ENCODE data around the gene MED6. TPM values are rescaled to one million over a fixed set of nuclear protein-coding genes. Genes with fewer than 3 reads are reported as not detected.

The MED6 gene
- total and polyA plus RNA-seq, 5 experiments from 2014 or later, result 27.4 to 81.8 (median 36.0) TPM

DNA sequence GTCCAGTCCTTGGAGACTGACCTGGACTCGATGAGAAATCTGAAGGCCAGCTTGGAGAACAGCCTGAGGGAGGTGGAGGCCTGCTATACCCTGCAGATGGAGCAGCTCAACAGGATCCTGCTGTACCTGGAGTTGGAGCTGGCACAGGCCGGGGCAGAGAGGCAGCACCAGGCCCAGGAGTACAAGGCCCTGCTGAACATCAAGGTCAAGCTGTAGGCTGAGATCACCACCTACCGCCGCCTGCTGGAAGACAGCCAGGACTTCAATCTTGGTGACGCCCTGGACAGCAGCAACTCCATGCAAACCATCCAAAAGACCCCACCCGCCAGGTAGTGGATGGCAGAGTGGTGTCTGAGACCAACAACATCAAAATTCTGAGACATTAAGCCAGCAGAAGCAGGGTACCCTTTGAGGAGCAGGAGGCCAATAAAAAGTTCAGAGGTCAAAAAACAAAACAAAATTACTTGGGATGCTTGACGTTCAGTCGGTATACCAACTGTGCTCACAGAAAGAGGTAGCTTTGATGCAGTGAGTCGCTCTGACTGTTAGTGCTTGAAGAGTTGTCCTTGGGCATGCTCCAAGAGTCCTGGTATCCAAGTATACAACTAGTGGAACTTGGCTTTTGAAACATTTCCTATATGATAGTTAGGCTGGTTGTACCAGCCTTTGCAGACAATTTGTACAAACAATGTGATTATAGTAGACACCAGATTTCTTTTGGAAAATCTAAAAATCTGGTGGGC is 4.8 kb downstream of the MED6 start:
- POLR2A ChIA-PET, result no interaction called here
- H3K27me3 Mint-ChIP-seq, result no peaks in the 10 kb centered on the region
- DNase-seq, result no peak
- no peak overlapping the region for H3K27ac Mint-ChIP-seq
- H3K9me3 Mint-ChIP-seq, result no peaks in the 10 kb centered on the region
- no peak overlapping the region for H3K4me3 Mint-ChIP-seq
- peaks cover 19 to 42% (median 29%) of the 10 kb centered on the region in 4 donors for H3K4me1 Mint-ChIP-seq
- peaks cover 0 to 65% (median 18%) of the 10 kb centered on the region in 3 donors for H3K36me3 Mint-ChIP-seq
- no peak for ATAC-seq

DNA sequence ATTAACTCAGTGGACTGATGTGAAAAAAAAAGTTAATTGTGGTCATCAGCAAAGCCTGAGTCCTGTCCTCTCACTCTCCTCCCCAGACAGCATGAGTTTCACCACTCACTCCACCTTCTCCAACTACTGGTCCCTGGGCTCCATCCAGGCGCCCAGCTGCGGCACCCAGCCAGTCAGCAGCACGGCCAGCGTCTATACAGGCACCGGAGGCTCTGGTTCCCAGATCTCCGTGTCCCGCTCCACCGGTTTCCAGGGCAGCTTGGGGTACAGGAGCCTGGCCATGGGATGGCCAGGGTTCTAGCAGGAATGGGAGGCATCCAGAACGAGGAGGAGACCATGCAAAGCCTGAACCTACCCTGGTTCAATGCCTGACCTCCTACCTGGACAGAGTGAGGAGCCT is 6.0 kb downstream of the MED6 start:
- POLR2A ChIA-PET, result no interaction called here
- peaks cover 0 to 75% (median 21%) of the 10 kb centered on the region in 3 donors for H3K36me3 Mint-ChIP-seq
- H3K4me1 Mint-ChIP-seq, result peaks cover 14 to 32% (median 18%) of the 10 kb centered on the region in 4 donors
- DNase-seq, result no peak
- H3K9me3 Mint-ChIP-seq, result no peaks in the 10 kb centered on the region
- no peaks in the 10 kb centered on the region for H3K27me3 Mint-ChIP-seq
- H3K27ac Mint-ChIP-seq, result peak overlapping the region in 1 of 10 donors; percentile 55
- no peak for ATAC-seq
- H3K4me3 Mint-ChIP-seq, result no peak overlapping the region

GRCh38 chr14:70585231-70585630 is 15.2 kb downstream of the MED6 start:
- POLR2A ChIA-PET, result interaction anchor here (0.8 kb wide), 1 partner anchor 23 kb away, joined by 3 read pairs; no protein-coding TSS in a partner anchor
- H3K27ac Mint-ChIP-seq, result peak overlapping the region in 1 of 10 donors; percentile 47
- ATAC-seq (no peak), DNase-seq (peak in 1 of 10 donors; percentile 1)
- no peaks in the 10 kb centered on the region for H3K27me3 Mint-ChIP-seq
- peaks cover 10 to 90% (median 32%) of the 10 kb centered on the region in 3 donors for H3K36me3 Mint-ChIP-seq
- H3K4me3 Mint-ChIP-seq, result no peak overlapping the region
- H3K4me1 Mint-ChIP-seq, result peaks cover 0 to 13% (median 1%) of the 10 kb centered on the region in 4 donors
- H3K9me3 Mint-ChIP-seq, result no peaks in the 10 kb centered on the region

DNA sequence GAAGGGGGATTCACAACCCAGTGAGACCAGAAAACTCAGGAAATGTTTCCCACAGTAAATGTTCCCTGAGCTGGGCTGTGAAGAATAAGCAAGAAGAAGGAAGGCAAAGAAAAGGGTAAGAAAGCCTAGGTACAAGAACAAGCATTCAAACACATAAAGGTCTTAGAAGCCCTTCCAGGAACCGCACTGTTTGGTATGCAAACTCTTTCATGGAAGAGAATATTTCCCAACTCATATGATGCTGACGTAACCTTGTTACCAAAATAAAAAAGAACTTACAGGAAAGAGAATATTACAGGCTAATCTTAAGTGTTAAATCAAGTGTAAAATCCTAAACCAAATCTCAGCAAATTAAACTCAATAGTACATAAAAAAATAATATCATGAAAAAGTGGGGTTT is 23.6 kb downstream of the MED6 start:
- H3K9me3 Mint-ChIP-seq, result peaks cover 0 to 4% (median 0%) of the 10 kb centered on the region in 9 donors
- ATAC-seq (no peak), DNase-seq (no peak)
- peaks cover 32 to 72% (median 46%) of the 10 kb centered on the region in 3 donors for H3K36me3 Mint-ChIP-seq
- POLR2A ChIA-PET, result no interaction called here
- peak overlapping the region in 2 of 10 donors; percentile 61 for H3K27ac Mint-ChIP-seq
- no peaks in the 10 kb centered on the region for H3K27me3 Mint-ChIP-seq
- peaks cover 0 to 13% (median 5%) of the 10 kb centered on the region in 4 donors for H3K4me1 Mint-ChIP-seq
- H3K4me3 Mint-ChIP-seq, result no peak overlapping the region

GRCh38 chr14:70573050-70573449 is 27.4 kb downstream of the MED6 start:
- no peak overlapping the region for H3K4me3 Mint-ChIP-seq
- POLR2A ChIA-PET, result no interaction called here
- peaks cover 5 to 45% (median 21%) of the 10 kb centered on the region in 4 donors for H3K4me1 Mint-ChIP-seq
- ATAC-seq (no peak), DNase-seq (no peak)
- peaks cover 0 to 4% (median 0%) of the 10 kb centered on the region in 9 donors for H3K9me3 Mint-ChIP-seq
- no peaks in the 10 kb centered on the region for H3K27me3 Mint-ChIP-seq
- no peak overlapping the region for H3K27ac Mint-ChIP-seq
- H3K36me3 Mint-ChIP-seq, result peaks cover 20 to 78% (median 42%) of the 10 kb centered on the region in 3 donors

GRCh38 chr14:70571139-70571538 is 29.3 kb downstream of the MED6 start:
- POLR2A ChIA-PET, result interaction anchor here (0.6 kb wide), 1 partner anchor 147 kb away, joined by 3 read pairs; no protein-coding TSS in a partner anchor
- H3K4me3 Mint-ChIP-seq, result no peak overlapping the region
- H3K27ac Mint-ChIP-seq, result peak overlapping the region in 2 of 10 donors; percentile 15 to 38

GRCh38 chr14:70567791-70568190 is 32.7 kb downstream of the MED6 start:
- H3K4me3 Mint-ChIP-seq, result no peak overlapping the region
- H3K27ac Mint-ChIP-seq, result peak overlapping the region in 1 of 10 donors; percentile 18
- DNase-seq, result no peak
- ATAC-seq, result no peak
- POLR2A ChIA-PET, result no interaction called here
- H3K4me1 Mint-ChIP-seq, result peaks cover 5 to 42% (median 24%) of the 10 kb centered on the region in 4 donors
- H3K27me3 Mint-ChIP-seq, result no peaks in the 10 kb centered on the region
- H3K36me3 Mint-ChIP-seq, result peaks cover 41 to 94% (median 65%) of the 10 kb centered on the region in 3 donors
- peaks cover 6 to 28% (median 13%) of the 10 kb centered on the region in 9 donors for H3K9me3 Mint-ChIP-seq

More at GRCh38 chr14:70571139-70571538, 29.3 kb downstream of the MED6 start:
- Mint-ChIP-seq H3K36me3 (peaks cover 23 to 82% (median 52%) of the 10 kb centered on the region in 3 donors), H3K27me3 (no peaks in the 10 kb centered on the region), H3K4me1 (peaks cover 5 to 42% (median 24%) of the 10 kb centered on the region in 4 donors), H3K9me3 (peaks cover 0 to 7% (median 3%) of the 10 kb centered on the region in 9 donors)
- ATAC-seq, result no peak
- no peak for DNase-seq

DNA sequence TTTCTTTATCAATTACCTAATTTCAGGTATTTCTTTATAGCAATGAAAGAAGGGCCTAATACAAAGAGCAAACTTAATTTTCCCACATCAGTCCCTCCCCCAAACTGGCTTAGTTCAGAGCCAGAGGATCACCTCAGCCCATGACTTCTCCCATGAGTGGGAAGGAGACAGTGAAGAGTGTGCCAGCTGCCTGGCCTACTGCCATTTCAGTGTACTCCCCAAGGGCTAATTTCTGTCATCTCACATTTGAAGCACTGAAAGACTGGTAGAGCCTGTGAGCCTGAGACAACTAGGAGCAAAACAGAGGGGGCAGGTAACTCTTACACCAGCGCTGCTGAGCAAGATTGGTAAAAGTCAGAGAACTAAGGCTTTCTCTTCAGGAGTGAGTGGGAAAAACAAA is 36.6 kb downstream of the MED6 start:
- POLR2A ChIA-PET, result no interaction called here
- DNase-seq (no peak), ATAC-seq (no peak)
- Mint-ChIP-seq H3K4me1 (peaks cover 0 to 9% (median 6%) of the 10 kb centered on the region in 4 donors), H3K27ac (no peak overlapping the region), H3K27me3 (no peaks in the 10 kb centered on the region), H3K9me3 (peaks cover 12 to 51% (median 26%) of the 10 kb centered on the region in 9 donors), H3K36me3 (peaks cover 58 to 87% (median 71%) of the 10 kb centered on the region in 3 donors), H3K4me3 (no peak overlapping the region)

- no peaks in the 10 kb centered on the region for H3K27me3 Mint-ChIP-seq
- no peak overlapping the region for H3K27ac Mint-ChIP-seq
- peaks cover 0 to 9% (median 6%) of the 10 kb centered on the region in 4 donors for H3K4me1 Mint-ChIP-seq
- DNase-seq, result no peak
- POLR2A ChIA-PET, result no interaction called here
- ATAC-seq, result no peak
- no peak overlapping the region for H3K4me3 Mint-ChIP-seq
- H3K9me3 Mint-ChIP-seq, result peaks cover 12 to 51% (median 26%) of the 10 kb centered on the region in 9 donors
- peaks cover 58 to 85% (median 69%) of the 10 kb centered on the region in 3 donors for H3K36me3 Mint-ChIP-seq
Measured at GRCh38 chr14:70563417-70563816, 37.0 kb downstream of the MED6 start.

- peaks cover 30 to 50% (median 41%) of the 10 kb centered on the region in 3 donors for H3K36me3 Mint-ChIP-seq
- no peak overlapping the region for H3K27ac Mint-ChIP-seq
- peaks cover 0 to 32% (median 14%) of the 10 kb centered on the region in 9 donors for H3K9me3 Mint-ChIP-seq
- ATAC-seq, result no peak
- H3K27me3 Mint-ChIP-seq, result no peaks in the 10 kb centered on the region
- POLR2A ChIA-PET, result no interaction called here
- H3K4me1 Mint-ChIP-seq, result peaks cover 0 to 9% (median 4%) of the 10 kb centered on the region in 4 donors
- no peak overlapping the region for H3K4me3 Mint-ChIP-seq
- DNase-seq, result no peak
Measured at GRCh38 chr14:70558356-70558755, 42.1 kb downstream of the MED6 start.

DNA sequence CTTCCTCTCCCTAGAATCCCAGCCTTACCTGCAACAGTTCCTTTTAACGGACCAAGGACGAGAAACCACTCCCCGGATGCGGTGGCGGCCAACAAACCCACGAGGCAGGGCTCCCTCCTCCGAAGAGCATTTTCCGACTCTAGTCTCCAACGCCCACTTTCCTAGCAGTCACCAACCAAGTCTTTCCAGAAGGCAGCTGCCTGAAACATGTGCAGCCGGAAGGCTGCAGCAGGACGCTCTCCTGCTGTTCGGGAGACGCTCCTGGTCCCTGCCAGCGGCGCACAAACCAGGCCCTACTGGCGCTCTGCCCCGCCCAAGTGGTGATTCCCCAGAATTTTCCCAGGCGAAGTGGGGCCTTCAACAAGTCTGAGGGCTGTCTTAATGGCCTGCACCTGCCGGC is 44.6 kb downstream of the MED6 start:
- H3K36me3 Mint-ChIP-seq, result peaks cover 9 to 25% (median 17%) of the 10 kb centered on the region in 3 donors
- POLR2A ChIA-PET, result no interaction called here
- peak overlapping the region in 1 of 10 donors; percentile 8 for H3K4me3 Mint-ChIP-seq
- H3K27ac Mint-ChIP-seq, result no peak overlapping the region
- DNase-seq (no peak), ATAC-seq (no peak)
- peaks cover 0 to 8% (median 2%) of the 10 kb centered on the region in 9 donors for H3K9me3 Mint-ChIP-seq
- H3K4me1 Mint-ChIP-seq, result peaks cover 0 to 9% (median 4%) of the 10 kb centered on the region in 4 donors
- no peaks in the 10 kb centered on the region for H3K27me3 Mint-ChIP-seq

- POLR2A ChIA-PET, result no interaction called here
- Mint-ChIP-seq H3K27ac (peak overlapping the region in 1 of 10 donors; percentile 5), H3K36me3 (peaks cover 10 to 37% (median 21%) of the 10 kb centered on the region in 3 donors), H3K27me3 (no peaks in the 10 kb centered on the region), H3K4me1 (peaks cover 0 to 7% (median 4%) of the 10 kb centered on the region in 4 donors), H3K9me3 (peaks cover 0 to 6% (median 3%) of the 10 kb centered on the region in 9 donors), H3K4me3 (no peak overlapping the region)
- ATAC-seq, result no peak
- no peak for DNase-seq
Measured at GRCh38 chr14:70538087-70538486, 62.4 kb downstream of the MED6 start.

- Mint-ChIP-seq H3K36me3 (peaks cover 21 to 50% (median 32%) of the 10 kb centered on the region in 3 donors), H3K27ac (peak overlapping the region in 2 of 10 donors; percentile 61 to 69), H3K4me3 (no peak overlapping the region), H3K9me3 (peaks cover 0 to 10% (median 5%) of the 10 kb centered on the region in 9 donors), H3K4me1 (peaks cover 0 to 7% (median 4%) of the 10 kb centered on the region in 4 donors), H3K27me3 (no peaks in the 10 kb centered on the region)
- ATAC-seq, result no peak
- DNase-seq, result no peak
- POLR2A ChIA-PET, result no interaction called here
Measured at GRCh38 chr14:70536830-70537229, 63.6 kb downstream of the MED6 start.

Measured in naive thymus-derived CD8-positive, alpha-beta T cell (primary cell).